NCI-H187 treated with DMSO at 0.1 percent for 48 hours (cell line): ENCODE results near the gene MRPS18B.
A peak's percentile ranks its signal among the peaks of the same experiment; 100 is the strongest.
"Not testable (repeated sequence)": the region's sequence is repeated elsewhere in the genome, so short reads cannot be mapped to it uniquely, and the experiment has no call there.

Source experiments
- DNase-seq: peaks from one replicate; lab custom pipeline; 2025; lab: John Stamatoyannopoulos, UW

The MRPS18B gene

DNA sequence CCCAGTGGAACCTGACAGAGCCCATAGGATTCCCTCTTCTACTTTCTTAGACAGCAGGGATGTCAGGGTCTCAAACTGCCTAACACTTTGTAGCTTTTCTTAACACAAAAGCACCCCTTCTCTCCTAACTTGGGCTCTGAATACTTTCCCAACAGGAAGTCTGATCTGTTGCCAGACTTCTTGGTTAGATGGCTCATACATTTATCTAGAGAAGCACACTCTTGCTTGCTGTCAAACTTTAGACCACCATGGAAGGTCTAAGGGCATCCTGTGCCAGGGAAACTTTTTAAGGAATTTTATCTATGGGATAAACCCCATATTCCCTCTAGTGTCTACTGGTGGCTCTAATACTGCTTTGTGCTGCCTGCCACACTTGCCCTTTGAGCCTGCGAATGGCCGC, 26.0 kb downstream of the MRPS18B start:
- no peak for DNase-seq

DNA sequence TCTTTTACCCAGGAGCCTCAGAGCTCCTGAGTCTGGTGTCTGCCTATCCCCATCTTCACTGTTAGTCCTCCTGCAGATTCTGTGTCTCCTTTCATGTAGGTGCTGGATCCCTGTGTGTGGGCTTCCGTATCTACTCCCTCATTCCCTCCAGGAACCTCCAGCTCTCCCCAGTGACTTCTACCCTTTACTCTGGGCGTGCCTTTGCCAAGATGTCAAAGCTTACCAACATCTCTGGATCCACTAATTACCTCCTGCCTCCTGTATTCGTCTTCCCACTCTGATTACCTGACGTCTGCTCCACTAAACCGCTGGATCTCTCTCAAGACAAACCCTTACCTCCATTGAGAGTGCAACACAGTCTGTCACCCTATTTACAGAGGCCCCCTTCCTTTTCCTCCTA, 27.1 kb downstream of the MRPS18B start:
- no peak for DNase-seq

DNA sequence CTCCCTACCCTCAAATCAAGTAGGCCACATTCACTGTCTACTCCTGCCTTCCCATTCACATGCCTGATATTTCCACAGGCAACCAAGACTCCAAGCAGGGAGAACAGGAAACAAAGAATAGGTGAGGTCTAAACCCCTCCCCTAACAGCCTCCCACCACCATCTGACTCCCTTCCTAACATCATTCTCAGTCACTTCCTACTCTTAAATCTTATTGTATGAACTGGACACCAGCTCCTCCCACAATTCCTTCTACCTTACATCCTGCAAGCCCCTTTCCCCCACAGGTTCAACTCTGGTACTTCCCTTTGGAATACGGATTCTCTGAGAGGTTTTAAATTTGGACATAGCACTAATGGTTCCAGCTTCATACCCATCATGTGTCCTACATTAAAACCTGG, 28.3 kb downstream of the MRPS18B start:
- no peak for DNase-seq

DNA sequence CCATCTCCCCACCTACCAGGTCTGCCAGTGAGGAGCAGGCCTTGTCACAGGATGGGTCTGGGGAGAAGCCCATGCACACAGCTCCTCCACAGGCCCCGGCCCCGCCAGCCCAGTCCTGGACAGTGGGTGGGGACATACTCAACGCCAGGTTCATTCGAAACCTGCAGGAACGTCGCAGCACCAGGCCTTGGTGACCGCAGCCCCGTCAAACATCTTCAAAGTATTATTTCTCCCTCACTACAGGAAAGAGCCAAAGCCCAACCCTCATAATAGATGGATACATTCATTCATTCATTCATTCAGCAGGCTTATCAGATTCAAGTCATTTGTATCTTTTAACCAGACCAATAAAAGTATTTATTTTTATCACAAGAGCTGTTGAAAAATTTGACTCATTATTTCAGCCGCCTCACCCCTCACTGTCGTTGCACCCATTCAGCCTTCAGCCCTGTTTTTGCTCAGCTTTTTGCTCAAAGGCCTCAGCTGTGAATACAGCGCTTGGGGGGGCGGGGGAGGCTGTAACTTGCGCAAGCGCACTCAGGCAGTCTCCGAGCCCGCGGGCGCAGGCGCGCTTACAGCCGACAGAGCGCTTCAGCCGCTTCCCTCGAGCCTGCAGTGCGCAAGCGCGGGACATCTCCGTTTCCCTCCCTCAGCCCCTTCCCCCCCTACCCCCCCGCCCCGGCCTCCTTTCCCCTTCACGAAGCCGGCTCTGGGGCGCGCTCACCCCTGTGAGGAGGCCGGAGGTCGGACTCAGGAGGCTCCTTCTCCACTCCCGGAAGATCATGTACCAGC, 29.0 kb downstream of the MRPS18B start, which contains the start of gene C6orf136:
Gene C6orf136 (plus strand): TSS at position 684 of the 792 bp plus-strand sequence. CDS start 99 bp downstream, at position 783.
- DNase-seq: peak; percentile 65

DNA sequence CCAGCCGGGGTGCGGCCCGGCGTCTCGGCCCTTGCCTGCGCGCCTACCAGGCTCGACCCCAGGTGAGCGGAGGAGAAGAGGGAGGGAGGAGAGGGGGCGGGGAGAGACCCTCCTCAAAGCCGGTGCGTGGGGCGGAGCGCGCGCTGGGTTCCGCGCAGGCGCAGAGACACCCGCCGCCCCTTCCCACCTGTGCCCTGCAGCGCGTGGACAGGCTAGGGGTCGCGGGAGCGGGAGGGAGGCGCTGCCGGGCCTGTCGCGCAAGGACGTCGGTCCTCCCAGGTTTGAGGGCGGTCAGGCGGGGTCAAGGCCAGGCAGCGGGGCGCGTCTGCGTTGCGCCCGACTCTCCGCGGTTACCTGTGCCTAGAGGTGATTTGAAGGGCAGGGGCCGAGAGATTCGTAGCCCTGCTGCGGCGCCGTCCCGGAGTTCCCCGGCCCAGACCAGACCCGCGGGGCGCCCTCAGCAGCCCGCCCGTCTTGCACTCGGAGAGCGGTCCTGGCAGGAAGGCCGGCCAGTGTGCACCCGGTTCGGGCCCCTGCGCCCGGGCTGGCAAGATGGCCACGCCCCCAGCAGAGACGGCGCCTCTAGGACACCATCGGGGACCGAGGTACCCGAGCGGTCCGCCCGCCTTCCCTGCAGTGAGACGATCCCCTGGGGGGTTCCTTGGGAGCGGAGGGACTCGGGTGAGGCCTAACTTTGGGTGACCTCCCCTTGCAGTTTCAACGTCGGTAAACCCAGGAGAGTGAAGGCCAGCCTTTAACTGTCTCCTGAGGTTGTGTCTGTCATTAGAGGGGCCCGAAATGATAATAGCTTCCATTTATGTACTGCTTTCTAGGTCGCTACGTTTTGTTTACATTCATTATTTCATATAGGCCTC, 29.8 kb downstream of the MRPS18B start:
- DNase-seq: no peak

DNA sequence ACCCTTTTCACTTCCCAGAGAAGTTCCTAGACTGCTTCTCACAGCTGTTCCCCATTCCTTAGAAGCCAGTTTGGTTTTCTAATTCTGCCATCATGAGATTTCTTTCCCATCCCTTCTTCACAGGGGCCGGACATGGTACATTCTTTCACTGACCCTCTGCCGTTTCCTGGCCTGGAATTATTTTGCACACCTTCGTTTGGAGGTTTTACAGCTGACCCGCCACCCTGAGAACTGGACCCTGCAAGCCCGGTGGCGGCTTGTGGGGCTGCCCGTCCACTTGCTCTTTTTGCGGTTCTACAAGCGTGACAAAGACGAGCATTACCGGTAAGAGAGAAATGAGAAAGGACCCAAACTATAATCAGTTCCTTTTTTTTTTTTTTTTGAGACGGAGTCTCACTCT, 33.5 kb downstream of the MRPS18B start:
- no peak for DNase-seq

DNA sequence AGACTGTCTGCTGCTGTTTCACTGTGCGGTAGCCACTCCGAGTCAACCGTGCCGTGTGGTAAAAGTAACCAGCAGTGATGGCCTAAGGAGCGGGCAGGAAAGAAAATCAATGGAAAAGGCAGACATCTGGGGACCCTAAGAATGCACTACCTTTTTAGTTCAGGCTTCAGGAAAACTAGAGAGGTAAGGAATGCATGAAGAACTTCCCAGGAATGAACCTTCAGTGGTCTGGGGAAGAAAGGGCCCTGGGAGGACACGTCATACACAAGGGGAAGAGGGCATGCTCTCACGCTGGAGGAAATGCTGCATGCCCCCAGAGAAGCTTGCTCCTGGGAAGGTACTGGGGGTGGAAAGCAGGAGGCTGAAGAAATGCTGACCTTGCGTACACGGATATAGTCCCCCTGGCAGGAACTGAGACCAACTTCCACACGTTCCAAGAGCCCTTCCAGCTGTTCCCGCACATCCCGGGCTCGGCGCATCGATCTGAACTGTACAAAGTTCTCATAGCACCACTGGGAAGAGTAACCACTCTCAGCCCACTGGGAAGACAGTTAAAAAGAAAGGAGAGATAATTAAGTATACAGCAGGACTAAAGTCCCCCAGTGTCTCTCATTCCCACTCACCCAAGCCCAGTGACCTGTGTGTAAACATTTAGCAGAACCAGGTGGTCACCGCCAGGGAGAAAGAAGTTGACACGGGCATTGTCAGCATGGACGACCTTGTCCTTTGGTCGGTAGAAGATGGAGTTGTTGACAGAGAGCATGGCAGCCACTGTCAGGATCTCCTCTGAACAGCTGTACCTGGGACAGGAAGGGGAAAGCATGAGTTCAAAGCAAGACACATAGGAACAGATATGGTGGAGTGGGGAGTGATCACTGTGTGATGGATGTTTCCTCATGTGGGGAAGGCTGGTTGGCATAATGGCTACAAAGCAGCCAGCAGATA, 37.4 kb downstream of the MRPS18B start:
- DNase-seq: no peak

DNA sequence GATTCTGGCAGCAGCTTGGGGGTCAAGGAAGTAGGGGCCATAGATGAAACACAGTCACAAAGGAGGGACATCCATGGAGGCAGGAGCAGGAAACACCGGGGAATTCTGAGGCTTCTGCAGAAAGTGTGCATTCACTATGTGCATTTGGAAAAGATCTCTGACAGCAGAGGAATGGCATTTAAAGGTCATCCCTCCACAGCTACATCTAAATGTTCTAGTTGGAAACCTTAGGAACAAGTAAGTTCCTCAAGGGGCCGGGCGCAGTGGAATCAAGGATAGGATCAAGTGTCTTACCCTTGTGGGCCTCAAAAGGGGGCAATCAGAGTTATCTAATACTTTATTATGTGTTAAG, 38.1 kb downstream of the MRPS18B start:
- no peak for DNase-seq

DNA sequence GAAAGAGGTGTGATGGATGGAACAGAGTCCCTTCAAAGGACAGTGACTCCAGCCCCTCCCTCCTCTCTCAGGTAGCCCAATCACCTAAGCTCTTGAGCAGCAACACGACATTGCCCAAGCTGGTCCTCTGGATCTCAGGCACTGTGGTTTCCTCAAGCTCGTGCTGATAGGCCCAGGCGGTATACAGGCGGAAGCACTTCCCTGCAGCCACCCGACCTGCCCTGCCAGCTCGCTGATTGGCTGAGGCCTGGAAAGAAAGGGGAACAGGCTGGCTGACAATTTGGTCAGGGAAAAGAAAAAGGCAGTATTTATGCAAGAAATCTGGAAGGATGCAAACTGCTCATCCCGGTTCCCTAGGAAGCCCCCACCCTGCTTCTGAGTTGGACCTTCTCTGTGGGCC, 38.9 kb downstream of the MRPS18B start:
- no peak for DNase-seq

DNA sequence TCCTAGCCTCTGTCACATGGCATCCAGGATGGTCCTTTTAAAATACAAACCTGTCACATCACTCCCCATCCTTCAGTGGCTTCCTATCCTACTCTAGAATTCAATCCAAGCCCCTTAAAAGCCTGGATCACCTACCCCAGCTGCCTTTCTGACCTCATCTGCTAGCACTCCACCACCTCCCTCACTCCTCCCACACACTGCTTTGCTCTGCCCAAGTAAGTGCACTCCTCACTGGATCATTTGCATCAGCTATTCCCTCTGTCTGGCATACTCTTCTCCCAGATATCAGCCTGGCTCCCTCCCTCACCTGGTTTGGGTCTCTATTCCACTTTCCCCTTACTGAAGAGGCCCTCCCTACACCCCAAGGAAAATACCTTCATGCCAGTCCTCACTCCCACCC, 39.8 kb downstream of the MRPS18B start:
- no peak for DNase-seq

DNA sequence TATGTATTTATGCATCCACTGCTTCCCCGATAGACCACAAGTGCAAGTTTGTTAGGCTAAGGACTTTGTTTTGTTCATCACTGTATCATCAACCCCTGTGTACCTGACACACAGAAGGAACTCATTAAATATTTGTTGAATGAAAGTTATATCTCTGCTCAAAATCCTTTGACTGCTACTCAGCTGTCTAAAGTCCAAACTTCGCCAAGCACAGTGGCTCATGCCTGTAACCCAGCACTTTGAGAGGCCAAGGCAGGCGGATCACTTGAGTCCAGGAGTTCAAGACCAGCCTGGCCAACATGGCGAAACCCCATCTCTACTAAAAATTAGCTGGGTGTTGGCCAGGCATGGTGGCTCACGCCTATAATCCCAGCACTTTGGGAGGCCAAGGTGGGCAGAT, 40.3 kb downstream of the MRPS18B start:
- not testable (repeated sequence) for DNase-seq

DNA sequence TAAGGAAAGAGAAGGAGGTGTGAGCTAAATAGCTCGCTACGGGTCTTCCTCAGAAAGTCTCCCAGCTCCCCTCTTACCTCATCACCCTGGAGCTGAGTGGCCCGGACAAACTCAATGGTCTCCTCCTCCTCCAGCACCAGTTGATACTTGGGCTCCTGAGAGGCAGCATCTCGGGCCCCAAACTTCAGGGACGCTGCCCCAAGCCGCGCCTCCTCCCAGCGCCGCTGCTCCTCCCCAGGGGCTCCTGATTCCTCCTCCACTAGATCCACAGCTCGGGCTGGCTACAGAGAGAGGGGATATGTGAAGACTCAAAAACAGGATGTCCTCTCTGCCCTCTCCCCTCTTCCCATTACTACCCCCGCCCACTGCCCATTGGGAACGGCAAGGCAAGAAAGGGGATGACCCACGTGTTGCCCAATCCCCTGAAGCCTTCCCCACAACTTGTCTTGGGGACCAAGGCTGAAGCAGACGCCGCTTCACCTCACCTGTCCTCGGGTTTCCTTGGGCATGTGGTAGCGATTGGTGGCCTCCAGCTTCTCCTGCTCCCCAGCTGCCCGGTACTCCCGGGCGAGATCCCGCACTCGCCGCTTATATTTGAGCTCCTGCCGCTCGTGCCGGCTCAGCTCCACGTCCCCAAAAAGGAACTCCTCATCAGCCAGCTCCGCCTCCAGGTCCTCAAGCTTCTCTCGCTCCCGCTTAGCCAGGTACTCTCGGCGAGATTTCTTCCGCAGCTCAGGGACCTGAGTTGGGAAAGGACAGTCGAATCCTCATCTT, 47.5 kb downstream of the MRPS18B start:
- DNase-seq: no peak

DNA sequence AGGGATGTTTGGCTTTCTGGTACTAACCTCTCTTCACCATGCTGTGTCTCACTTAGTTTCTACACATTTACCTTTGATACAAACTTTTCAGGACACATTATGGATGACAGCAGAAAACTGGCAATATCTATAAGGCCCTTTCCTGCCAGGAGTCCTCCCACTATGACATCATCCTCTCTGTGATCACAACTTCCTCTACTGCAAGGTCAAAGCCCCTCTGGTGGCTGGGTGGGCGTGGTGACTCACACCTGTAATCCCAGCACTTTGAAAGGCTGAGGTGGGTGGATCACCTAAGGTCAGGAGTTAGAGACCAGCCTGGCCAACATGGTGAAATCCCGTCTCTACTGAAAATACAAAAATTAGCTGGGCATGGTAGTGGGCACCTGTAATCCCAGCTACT, 48.7 kb downstream of the MRPS18B start:
- not testable (repeated sequence) for DNase-seq

DNA sequence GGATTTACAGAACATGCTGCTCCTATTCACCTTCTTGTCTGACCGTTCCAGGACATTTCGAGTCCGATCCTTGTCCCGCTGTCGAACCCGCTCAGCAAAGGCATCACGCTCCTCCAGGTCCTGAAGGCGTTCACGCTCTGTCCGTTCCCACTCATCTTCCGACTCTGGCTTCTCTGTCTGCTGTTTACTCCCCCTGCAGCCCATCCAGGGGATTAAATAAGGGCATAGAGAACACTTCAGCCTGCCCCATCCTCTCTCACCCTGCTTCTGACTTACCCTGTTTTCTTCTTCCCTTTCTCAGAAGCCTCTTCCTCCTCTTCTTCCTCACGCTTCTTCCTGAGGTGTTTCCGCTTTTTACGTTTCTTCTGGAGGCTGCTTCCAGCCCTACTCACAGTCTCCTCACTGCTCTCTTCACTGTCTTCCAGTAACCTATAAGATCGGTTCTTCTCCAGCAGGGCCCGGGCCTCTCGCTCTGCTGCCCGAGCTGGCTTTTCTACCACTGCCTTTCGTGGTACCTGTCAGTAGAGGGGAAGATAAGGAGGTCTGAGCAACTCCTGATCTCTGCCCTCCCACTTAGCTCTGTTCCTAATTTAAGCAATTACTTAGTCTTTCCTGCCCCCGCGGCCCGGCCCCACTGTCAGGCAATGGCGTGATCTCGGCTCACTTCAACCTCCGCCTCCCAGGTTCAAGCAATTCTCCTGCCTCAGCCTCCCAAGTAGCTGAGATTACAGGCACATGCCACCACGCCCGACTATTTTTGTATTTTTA, 53.3 kb downstream of the MRPS18B start:
- no peak for DNase-seq

DNA sequence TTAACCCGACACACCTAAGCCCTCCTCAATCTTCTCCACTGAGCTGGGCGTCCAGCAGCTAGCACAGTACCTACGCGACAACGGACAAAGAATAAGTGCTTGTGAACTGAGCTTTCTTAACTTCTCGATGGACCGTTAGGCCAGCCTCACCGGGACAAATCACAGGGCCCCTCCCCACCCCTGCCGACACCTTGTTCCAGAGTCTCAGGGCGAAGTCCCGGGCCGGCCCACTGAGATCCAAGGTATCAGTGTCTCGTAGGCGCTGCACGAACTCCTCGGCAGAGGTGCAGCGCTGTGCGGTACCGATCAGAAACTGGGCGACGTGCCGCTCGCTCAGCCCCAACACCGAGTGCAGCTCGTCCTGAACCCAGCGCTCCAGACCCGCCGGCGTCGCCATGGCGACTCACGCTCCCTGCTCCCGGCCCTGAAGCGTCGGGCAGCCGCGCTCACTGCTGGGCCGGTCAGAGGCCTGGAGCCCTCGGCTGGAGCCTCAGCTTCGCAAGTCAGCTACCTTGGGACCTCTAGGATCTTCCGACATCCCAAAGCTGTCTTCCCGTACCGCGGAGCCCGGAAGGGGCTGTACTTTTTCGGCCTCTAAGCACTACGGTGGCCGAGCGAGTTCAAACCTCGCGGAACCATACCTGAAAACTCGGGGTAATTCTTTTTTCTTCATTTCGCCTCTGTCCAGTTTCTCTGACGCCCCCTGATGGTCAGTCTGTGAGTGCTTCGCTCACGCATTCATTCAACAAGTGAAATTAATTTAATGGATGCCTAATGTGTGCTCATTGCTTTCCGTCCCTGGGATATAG, 55.0 kb downstream of the MRPS18B start, which contains the start of gene DHX16:
Gene DHX16 (minus strand): TSS at position 562 of the 809 bp plus-strand sequence. CDS start 165 bp downstream, at position 397.
- DNase-seq: peak; percentile 76
